Measurements from ENCODE around the gene IFFO2.

GRCh38 chr1:18922319-18922726, 34.2 kb downstream of the IFFO2 start:
- TF ChIP-seq, protein P1, sequence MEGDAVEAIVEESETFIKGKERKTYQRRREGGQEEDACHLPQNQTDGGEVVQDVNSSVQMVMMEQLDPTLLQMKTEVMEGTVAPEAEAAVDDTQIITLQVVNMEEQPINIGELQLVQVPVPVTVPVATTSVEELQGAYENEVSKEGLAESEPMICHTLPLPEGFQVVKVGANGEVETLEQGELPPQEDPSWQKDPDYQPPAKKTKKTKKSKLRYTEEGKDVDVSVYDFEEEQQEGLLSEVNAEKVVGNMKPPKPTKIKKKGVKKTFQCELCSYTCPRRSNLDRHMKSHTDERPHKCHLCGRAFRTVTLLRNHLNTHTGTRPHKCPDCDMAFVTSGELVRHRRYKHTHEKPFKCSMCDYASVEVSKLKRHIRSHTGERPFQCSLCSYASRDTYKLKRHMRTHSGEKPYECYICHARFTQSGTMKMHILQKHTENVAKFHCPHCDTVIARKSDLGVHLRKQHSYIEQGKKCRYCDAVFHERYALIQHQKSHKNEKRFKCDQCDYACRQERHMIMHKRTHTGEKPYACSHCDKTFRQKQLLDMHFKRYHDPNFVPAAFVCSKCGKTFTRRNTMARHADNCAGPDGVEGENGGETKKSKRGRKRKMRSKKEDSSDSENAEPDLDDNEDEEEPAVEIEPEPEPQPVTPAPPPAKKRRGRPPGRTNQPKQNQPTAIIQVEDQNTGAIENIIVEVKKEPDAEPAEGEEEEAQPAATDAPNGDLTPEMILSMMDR (IDR thresholded peaks at IDR 0.05), result peak in 3 of 4 experiments; percentile 15 to 52 (median 25)
- TF ChIP-seq POLR2A (IDR thresholded peaks at IDR 0.05), result peak; percentile 41 to 43
- peak in 2 of 4 donors; percentile 84 to 85 for TF ChIP-seq EP300 (IDR thresholded peaks at IDR 0.05)
- TF ChIP-seq POLR2AphosphoS5 (IDR thresholded peaks at IDR 0.05), result peak; percentile 76 to 86 (median 81)
